Left kidney (tissue), 8 donors: ENCODE data around the gene RIT2. TPM values are rescaled to one million over a fixed set of nuclear protein-coding genes. Genes with fewer than 3 reads are reported as not detected.

Source experiments
- DNase-seq: peaks from one replicate; pipeline ENCODE4 v3.0.0-alpha.2; 2013
- long read RNA-seq, 8 donors: transcript quantifications; one replicate each; lab custom pipeline, GENCODE V29; 2026
- polyA plus RNA-seq: library from polyadenylated mRNA; unstranded; fragments of 120-200 nt; gene quantifications from one replicate; pipeline ENCODE4 v1.2.1, GENCODE V29; 2013; ENCODE audit not compliant: insufficient read length

Gene RIT2
- 0.13 TPM for polyA plus RNA-seq
- long read RNA-seq, donor 1 = 0 reads
- long read RNA-seq, donor 2 = 0 reads
- long read RNA-seq, donor 3 = 0 reads
- long read RNA-seq, donor 4 = 0 reads
- long read RNA-seq, donor 5 = 0 reads
- long read RNA-seq, donor 6 = 0 reads
- long read RNA-seq, donor 7 = 0 reads
- long read RNA-seq, donor 8 = 0 reads

DNA sequence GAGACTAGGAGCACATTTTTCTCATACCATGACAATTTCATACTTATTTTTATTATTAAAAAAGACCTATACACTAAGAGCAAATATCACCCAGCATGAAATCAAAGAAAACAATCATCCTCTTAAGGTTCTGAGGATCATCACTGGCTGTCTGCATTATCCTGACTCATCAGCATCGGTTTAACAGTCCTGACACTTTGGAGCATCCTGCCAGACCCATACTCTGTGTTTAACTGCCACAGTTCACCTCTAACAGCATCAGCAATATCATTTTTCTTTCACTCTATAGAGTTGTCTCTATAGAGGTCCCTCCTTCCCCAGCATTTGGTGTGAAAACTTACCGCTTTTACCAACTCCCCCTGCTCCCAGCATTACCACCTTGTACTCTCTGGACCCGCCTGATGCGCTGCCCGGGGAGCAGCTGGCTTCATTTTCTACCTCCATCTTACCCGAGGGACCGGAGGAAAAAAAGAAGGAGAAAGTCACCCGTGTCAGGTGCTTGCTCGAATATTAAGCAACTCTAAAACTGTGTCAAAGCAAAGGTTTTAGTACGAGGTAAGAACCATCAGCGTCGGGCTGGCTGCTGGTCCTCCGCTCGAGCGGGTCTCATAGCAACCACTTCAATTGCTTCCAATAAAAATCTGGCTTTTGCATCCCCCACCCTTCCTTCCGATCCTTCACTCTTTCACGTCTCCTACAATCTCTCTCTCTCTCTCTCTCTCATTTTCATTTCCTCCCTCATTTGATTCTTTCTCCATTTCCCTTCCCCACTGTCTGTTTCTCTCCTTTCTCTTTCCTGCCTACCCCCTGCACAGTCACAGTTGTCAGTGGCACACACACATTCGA is at the start of gene RIT2:
RIT2 (minus strand) TSS at position 610 of the 846 bp plus-strand sequence.
- no peak for DNase-seq

- no peak for DNase-seq
Observed at GRCh38 chr18:43161528-43161927, 46.0 kb upstream of the RIT2 start.

DNA sequence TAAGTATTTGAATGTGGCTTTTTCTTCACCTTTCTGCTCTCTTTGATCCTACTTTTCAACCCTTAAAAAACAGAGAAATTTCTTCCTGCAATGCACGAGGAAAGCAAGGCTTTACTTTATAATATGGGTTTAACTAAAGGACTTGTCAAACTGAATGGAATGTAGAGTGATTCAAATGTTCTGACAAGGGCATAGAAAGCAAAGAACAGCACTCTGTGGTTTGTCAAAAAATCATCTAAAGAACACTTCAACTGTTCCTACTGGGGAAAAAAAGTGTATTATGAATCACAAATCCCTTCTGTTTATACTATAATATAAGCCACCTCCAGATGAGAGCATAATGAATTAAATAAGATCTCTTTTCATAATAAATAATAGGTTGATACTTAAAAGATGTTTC is 45.0 kb upstream of the RIT2 start:
- no peak for DNase-seq

GRCh38 chr18:43159926-43160325 is 44.4 kb upstream of the RIT2 start:
- DNase-seq = no peak

DNA sequence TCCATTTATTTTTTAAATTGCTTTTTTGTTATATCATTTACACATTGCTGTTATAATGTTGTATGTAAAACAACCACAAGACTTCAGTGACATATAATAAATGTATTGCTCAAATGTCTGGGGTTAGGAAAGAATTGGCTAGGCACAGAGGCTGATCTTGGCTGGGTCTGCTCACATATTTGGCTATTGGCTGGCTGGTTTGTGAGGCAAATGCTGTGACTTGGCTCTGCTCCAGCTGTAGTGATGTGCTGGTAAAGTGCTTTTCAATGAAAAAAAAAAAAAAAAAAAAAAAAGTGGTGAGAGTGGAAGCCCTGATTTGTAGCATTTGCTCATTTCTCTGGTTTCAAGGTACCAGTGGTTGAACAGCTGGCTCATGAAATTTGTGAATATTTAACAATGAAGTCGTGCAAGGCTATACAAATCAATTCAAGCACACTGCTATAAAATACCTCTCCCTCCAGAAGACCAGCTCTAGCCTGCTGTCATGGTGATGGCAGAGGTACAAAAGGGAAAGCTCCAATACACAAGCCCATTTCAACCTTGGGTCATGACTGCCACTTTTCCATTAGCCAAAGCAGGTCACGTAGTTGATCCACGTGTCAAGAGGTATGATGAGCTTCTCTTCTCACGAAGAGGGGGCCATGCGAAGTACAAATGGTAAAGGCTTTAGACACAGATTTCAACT is 43.7 kb upstream of the RIT2 start:
- DNase-seq = no peak

DNA sequence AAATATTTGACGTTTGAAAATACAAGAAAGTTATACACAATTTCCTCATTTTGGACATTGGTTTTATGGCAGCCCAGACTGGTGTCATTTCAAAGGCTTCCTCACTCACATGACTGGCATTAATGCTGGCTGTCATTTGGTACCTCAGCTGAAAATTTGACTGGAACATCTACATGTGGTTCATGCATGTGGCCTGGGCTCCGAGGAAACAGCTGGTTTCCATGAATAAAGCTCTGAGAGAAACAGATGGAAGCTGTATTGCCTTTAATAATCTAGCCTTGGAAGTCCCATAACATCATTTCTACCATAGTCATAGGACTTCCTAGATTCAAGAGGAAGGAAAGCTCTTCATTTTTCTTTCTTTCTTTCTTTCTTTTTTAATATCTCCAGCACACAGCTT is 42.9 kb upstream of the RIT2 start:
- DNase-seq = no peak

GRCh38 chr18:43155842-43156241 is 40.4 kb upstream of the RIT2 start:
- DNase-seq = no peak

DNA sequence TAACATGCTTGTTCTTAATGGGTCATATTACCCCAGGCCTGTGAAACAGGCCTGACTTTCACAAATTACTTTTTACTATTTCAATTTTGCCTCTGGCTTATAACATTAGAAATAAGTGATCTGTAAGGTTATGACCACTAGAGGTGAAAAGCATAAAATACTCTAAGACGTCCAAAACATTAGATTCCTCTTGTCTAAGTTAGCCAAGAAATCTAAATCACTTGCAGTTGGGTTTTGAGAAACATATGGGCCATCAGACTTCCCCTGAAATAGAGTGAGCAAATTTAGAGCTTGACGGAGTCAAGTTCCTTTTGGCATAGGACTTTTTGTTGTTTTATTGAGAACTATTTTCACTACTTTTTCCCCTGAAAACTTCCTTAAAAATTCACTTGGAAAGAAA is 32.7 kb upstream of the RIT2 start:
- peak; percentile 26 for DNase-seq

- no peak for DNase-seq
Observed at GRCh38 chr18:43141208-43141607, 25.7 kb upstream of the RIT2 start.

- DNase-seq = no peak
Observed at GRCh38 chr18:43139288-43139946, 23.9 kb upstream of the RIT2 start.

GRCh38 chr18:43134876-43135275 is 19.4 kb upstream of the RIT2 start:
- no peak for DNase-seq

- DNase-seq = no peak
Observed at GRCh38 chr18:43130716-43131260, 15.3 kb upstream of the RIT2 start.

DNA sequence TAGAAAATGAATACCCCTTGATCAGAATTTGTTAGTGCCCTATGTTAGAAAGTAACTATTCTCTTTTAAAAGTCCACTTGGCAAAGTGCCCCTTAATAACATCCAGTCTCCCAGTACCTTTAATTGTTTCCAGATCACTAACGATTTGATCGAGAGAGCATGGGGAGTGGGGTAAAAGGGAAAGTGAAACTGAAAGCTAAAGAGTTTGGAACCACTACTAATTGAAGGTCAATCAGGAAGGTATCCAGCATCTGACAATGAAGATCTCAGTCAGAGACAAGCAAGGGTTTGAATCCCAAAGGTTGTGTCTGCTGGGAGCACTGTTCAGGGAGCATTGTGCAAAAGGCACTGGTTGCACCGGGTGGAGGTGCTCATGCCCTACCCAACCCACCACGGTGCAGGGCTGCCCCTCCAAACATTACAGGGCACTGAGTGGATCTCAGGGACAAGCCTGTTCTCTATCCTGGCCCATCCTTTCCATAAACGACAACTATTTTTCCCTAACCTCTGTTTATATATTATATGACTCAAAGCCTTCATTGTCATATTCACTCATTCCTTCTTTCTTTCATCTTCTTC is 14.6 kb upstream of the RIT2 start:
- DNase-seq = no peak

GRCh38 chr18:43125471-43125870 is 10.0 kb upstream of the RIT2 start:
- DNase-seq = no peak

DNA sequence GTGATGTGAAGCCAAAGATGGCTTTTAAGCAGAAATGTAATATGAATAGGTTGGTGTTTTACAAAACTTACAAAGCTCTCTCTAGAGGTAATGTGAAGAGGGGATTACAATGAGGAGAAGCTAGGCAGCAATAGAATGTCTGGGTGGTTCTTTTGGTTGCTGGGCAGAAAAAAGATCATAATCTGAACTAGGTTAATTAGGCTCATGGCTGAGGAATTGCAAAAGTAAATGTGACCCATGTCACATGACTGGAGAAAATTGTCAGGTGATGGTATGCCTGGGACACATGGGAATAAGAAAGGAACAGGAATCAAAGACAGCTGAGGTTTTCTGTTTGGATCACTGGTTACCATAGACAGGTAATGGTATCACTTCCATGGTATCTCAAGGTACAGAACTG is 7.5 kb upstream of the RIT2 start:
- DNase-seq = no peak

GRCh38 chr18:43116699-43117294 is 1.3 kb upstream of the RIT2 start:
- no peak for DNase-seq

DNA sequence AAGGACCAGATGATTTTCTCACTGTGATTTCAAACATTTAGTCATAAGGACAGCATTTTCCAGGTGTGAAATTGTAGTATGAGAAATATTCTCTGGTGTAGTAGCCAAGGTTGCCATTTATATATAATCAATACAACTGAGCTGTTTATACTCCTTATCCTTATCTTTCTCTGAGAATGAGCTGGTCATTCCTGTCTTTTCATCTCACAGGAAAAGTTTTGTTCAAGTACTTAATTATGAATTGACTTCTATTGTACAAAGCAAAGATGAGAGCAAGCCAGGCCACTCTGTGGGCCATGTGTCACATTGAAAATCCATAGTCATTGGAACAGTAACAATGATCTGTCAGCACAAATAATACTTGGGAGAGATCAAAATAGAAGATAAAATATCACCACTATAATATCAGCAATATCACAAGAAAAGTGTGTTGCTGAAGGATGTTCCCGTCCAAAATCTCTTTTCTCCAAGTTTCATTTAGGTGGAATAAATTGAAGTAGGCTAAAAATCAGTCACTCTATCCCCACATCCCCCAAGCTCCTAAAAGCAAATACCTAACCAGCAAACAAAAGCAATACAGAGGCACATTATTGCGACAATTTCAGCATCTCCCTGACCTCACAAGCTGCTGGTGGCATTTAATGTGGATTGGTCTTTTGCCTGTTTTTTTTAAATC is 2.1 kb downstream of the RIT2 start:
- no peak for DNase-seq

DNA sequence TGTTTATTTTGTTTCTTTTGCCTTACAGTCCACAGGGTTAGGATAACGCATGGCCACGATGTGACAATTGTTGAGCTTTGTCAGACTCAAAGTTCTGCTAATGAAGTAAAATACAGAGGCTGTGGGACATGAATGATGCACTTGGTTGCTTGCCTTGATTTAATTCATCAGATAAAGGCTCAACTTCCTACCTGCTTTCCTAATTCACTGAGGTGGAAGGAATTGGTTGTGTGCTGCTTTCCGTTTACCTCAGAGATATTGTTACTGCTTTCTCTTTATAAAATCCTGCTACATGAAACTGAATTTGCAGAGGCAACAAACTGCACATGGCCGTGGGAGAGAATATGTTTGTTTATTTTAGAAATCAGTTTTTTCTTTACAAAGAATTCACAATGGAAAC is 6.6 kb downstream of the RIT2 start:
- no peak for DNase-seq

- no peak for DNase-seq
Observed at GRCh38 chr18:43108469-43108868, 7.0 kb downstream of the RIT2 start.

GRCh38 chr18:43093646-43094045 is 21.8 kb downstream of the RIT2 start:
- DNase-seq = no peak

DNA sequence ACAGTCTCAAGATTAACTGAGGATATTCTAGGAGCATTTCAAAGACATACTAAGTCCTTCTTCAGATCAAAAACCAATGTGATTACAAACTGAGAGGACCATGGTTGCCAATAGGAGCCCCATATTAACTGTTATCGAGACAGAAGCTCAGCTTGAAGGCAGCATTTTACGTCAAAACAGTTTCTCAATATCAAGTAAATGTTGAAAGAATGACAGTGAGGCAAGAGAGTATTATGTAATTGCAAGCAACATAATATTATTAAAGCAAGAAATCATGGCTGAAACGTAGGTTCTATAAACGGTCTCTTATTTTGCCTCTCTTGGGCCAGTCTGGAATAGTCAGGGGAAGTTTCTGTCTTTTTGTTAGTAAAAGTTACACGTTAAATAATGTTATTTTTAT is 22.9 kb downstream of the RIT2 start:
- DNase-seq = no peak
